Measurements from ENCODE around the gene MED7.

DNA sequence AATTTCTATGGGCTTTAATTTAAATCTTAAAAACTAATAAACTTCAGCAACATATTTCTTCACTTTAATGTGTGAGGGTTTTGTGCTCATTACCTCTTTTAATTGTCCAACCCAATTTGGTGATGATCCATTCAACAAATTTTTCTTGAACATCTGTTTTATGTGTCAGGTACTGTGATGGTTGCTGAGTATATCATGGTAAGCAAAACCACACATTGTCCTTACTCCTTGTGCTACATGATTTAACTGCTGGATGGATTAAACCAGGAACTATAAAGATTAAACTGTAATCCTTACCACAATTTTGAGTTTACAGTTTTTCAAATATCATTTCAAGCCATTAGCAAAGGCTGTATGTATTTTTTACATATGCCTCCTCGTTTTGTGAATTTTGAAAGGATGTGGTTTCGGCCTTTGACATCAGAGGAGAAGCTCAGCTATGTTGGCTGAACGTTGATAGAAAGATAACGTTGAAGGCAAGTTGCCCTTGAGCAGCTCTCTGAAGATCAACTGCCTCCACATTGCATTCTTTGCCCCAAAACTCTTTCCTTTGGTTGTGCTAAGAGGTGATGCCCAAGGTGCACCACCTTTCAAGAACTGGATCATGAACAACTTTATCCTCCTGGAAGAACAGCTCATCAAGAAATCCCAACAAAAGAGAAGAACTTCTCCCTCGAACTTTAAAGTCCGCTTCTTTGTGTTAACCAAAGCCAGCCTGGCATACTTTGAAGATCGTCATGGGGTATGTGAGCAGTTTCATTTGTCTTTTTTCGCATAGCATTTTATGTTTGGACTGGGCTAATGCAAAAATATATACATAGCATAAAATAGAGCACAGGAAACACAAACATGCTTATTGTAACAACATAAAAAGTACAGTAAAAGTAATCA, 38.0 kb upstream of the MED7 start, which contains the start of gene ITK:
- no peak for TF ChIP-seq POLR2A (IDR thresholded peaks at IDR 0.05)
- TF ChIP-seq, protein P1, sequence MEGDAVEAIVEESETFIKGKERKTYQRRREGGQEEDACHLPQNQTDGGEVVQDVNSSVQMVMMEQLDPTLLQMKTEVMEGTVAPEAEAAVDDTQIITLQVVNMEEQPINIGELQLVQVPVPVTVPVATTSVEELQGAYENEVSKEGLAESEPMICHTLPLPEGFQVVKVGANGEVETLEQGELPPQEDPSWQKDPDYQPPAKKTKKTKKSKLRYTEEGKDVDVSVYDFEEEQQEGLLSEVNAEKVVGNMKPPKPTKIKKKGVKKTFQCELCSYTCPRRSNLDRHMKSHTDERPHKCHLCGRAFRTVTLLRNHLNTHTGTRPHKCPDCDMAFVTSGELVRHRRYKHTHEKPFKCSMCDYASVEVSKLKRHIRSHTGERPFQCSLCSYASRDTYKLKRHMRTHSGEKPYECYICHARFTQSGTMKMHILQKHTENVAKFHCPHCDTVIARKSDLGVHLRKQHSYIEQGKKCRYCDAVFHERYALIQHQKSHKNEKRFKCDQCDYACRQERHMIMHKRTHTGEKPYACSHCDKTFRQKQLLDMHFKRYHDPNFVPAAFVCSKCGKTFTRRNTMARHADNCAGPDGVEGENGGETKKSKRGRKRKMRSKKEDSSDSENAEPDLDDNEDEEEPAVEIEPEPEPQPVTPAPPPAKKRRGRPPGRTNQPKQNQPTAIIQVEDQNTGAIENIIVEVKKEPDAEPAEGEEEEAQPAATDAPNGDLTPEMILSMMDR (IDR thresholded peaks at IDR 0.05): no peak

All from adrenal gland (tissue), 5 donors.